Colonic mucosa (tissue), 4 donors: Measurements from ENCODE around the gene SMPD3. TPM values are rescaled to one million over a fixed set of nuclear protein-coding genes. Genes with fewer than 3 reads are reported as not detected.
A peak's percentile ranks its signal among the peaks of the same experiment; 100 is the strongest.

Source experiments
- DNase-seq: peaks from one replicate; pipeline ENCODE4 v3.0.0-alpha.2; 2020
- H3K27ac ChIP-seq: fragments of 200-600 bp; one replicate; pipeline ENCODE4 v1.8.0; 2021
- H3K27me3 ChIP-seq: fragments of 200-600 bp; one replicate; pipeline ENCODE4 v1.8.0; 2021
- H3K36me3 ChIP-seq: fragments of 200-600 bp; one replicate; pipeline ENCODE4 v1.8.0; 2021
- H3K4me1 ChIP-seq: fragments of 200-600 bp; one replicate; pipeline ENCODE4 v1.8.0; 2021; ENCODE audit warnings: mild to moderate bottlenecking
- H3K4me3 ChIP-seq: fragments of 200-600 bp; one replicate; pipeline ENCODE4 v1.8.0; 2021
- H3K9ac ChIP-seq, 2 donors: one replicate each; pipeline ENCODE4 v1.7.0; 2013; ENCODE audit warnings: control low read depth in 2 of 2, low read depth in 2 of 2, low read length in 2 of 2
- H3K9me3 ChIP-seq: fragments of 200-600 bp; one replicate; pipeline ENCODE4 v1.8.0; 2021
- intact Hi-C: fragments of 100-400 bp; cut with DNase I; formaldehyde crosslinking; loops from one replicate; pipeline ENCODE4 v1.14.1; 2022
- total RNA-seq, 2 donors: library from RNA; stranded (reverse); fragmentation: NEBNext Ultra II Directional in 1 of 2; extraction: Animal tissue kit (Norgen Biotek cat#: 25700) in 1 of 2; gene quantifications; one replicate each; pipeline ENCODE4 v1.2.1, GENCODE V29; 2021
- TF ChIP-seq, protein P1 (sequence below): fragments of 200-600 bp; IDR thresholded peaks from one replicate; pipeline ENCODE4 v1.8.0; 2022; ENCODE audit warnings: antibody characterized with exemption, mild to moderate bottlenecking
- donor health status: healthy.
- donor health status: DM: no; HTN: no; CAD: no.
- donor health status: DM: no; HTN: no; CAD: no.

The SMPD3 gene
- total RNA-seq, 2 donors from 2014 or later = 71.1 to 76.5 TPM

- Histone ChIP-seq H3K36me3 (no peaks in the 10 kb centered on the region), H3K27me3 (no peaks in the 10 kb centered on the region), H3K4me3 (no peak overlapping the region), H3K9me3 (no peaks in the 10 kb centered on the region), H3K27ac (no peak overlapping the region), H3K9ac (peak overlapping the region in 1 of 2 donors; percentile 5), H3K4me1 (peaks cover 5% of the 10 kb centered on the region)
- TF ChIP-seq, protein P1, sequence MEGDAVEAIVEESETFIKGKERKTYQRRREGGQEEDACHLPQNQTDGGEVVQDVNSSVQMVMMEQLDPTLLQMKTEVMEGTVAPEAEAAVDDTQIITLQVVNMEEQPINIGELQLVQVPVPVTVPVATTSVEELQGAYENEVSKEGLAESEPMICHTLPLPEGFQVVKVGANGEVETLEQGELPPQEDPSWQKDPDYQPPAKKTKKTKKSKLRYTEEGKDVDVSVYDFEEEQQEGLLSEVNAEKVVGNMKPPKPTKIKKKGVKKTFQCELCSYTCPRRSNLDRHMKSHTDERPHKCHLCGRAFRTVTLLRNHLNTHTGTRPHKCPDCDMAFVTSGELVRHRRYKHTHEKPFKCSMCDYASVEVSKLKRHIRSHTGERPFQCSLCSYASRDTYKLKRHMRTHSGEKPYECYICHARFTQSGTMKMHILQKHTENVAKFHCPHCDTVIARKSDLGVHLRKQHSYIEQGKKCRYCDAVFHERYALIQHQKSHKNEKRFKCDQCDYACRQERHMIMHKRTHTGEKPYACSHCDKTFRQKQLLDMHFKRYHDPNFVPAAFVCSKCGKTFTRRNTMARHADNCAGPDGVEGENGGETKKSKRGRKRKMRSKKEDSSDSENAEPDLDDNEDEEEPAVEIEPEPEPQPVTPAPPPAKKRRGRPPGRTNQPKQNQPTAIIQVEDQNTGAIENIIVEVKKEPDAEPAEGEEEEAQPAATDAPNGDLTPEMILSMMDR = no peak
- DNase-seq = no peak
- intact Hi-C loops = no loop called here
Measured at GRCh38 chr16:68355447-68356248, 92.7 kb downstream of the SMPD3 start.

DNA sequence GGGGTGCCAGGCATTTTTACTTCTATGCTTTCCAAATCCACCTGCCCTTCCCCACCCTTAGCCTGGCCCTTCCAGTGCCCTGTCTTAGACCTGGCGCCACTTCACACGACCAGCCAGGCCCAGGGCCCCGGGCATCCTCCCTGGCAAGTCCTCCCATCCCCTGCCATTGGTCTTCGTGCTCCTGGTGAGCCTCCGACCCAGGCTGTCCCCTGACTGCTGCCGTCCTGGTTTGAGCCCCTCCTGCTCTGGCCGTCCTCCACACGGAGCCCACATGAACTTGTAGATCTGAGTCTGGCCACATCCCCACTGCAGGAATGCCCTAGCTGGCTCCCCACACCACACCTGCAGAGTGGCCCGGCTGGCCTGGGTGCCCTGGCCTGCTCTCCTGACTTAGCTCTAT, 93.5 kb downstream of the SMPD3 start:
- no peak for DNase-seq
- TF ChIP-seq, protein P1 = no peak
- no peak overlapping the region for H3K27ac ChIP-seq
- H3K4me1 ChIP-seq = peaks cover 5% of the 10 kb centered on the region
- no peaks in the 10 kb centered on the region for H3K27me3 ChIP-seq
- H3K9me3 ChIP-seq = no peaks in the 10 kb centered on the region
- H3K36me3 ChIP-seq = no peaks in the 10 kb centered on the region
- no peak overlapping the region for H3K4me3 ChIP-seq
- H3K9ac ChIP-seq = no peak overlapping the region
- intact Hi-C loops = no loop called here

GRCh38 chr16:68353366-68353765, 94.9 kb downstream of the SMPD3 start:
- intact Hi-C loops = no loop called here
- Histone ChIP-seq H3K9me3 (no peaks in the 10 kb centered on the region), H3K4me1 (peaks cover 5% of the 10 kb centered on the region), H3K27me3 (no peaks in the 10 kb centered on the region), H3K9ac (no peak overlapping the region), H3K36me3 (peaks cover 1% of the 10 kb centered on the region), H3K27ac (no peak overlapping the region), H3K4me3 (no peak overlapping the region)
- DNase-seq = no peak
- TF ChIP-seq, protein P1 = no peak

DNA sequence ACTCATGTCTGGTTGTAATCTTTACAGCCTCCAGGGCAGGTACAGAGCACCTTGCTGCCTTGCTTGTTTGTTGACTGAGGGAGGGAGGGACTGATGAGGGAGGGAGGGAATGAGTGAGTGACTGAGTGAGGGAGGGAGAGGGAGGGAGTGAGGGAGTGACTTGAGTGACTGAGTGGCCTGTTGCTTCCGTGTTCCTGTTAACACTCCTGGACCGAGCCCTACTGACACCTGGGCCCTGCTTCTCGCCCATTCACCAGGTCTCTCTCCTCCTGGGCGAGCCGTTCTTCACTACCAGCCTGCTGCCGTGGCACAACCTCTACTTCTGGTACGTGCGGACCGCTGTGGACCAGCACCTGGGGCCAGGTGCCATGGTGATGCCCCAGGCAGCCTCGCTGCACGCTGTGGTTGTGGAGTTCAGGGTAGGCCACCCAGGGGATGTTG, 96.3 kb downstream of the SMPD3 start:
- TF ChIP-seq, protein P1 = no peak
- peak; percentile 89 for DNase-seq
- Histone ChIP-seq H3K9me3 (no peaks in the 10 kb centered on the region), H3K27me3 (no peaks in the 10 kb centered on the region), H3K4me3 (peak overlapping the region; percentile 4), H3K9ac (peak overlapping the region; percentile 16 to 76), H3K4me1 (peaks cover 5% of the 10 kb centered on the region), H3K27ac (peak overlapping the region; percentile 58), H3K36me3 (peaks cover 3% of the 10 kb centered on the region)
- intact Hi-C loops = no loop called here

DNA sequence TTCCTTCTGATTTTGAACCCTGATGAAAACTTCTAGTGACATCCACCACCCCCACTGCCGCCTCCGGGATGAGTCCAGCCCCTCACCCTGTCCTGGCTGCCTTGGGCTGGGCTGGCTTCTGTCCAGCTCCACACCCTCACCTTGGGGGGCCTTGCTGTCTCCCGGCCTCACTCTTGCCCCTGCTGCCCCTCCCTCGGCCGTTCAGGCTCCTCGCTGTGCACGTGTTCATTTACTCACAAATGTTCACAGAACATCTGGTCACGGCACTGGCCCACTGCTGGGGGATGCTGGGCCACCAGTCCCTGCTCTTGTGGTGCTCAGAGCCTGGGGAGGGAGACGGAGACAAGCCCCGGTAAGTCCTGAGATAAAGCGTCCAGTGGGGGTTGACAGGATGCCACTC, 96.8 kb downstream of the SMPD3 start:
- Histone ChIP-seq H3K9ac (peak overlapping the region in 1 of 2 donors; percentile 72), H3K4me1 (peaks cover 5% of the 10 kb centered on the region), H3K4me3 (no peak overlapping the region), H3K27me3 (no peaks in the 10 kb centered on the region), H3K36me3 (peaks cover 3% of the 10 kb centered on the region), H3K27ac (peak overlapping the region; percentile 2), H3K9me3 (no peaks in the 10 kb centered on the region)
- TF ChIP-seq, protein P1 = no peak
- DNase-seq = no peak
- intact Hi-C loops = no loop called here
